ENCODE data around the gene HSD17B4. TPM values are rescaled to one million over a fixed set of nuclear protein-coding genes. Genes with fewer than 3 reads are reported as not detected.
"Not testable (repeated sequence)": the region's sequence is repeated elsewhere in the genome, so short reads cannot be mapped to it uniquely, and the experiment has no call there.

Gene HSD17B4
- total RNA-seq, 1 donor from 2014 or later: 179 TPM

- TF ChIP-seq CTCF (conservative IDR thresholded peaks at IDR 0.05): no peak
- no peaks in the 10 kb centered on the region for H3K27me3 Mint-ChIP-seq (ENCODE audit: low read depth)
- H3K9me3 Mint-ChIP-seq: peaks cover 11% of the 10 kb centered on the region
- DNase-seq (ENCODE audit: low read depth, low spot score): no peak
- H3K27ac Mint-ChIP-seq (ENCODE audit: unreplicated experiment): no peak overlapping the region
- H3K4me3 Mint-ChIP-seq: no peak overlapping the region
- peaks cover 31% of the 10 kb centered on the region for H3K36me3 Mint-ChIP-seq (ENCODE audit: low read depth)
- H3K4me1 Mint-ChIP-seq: peaks cover 21% of the 10 kb centered on the region
Observed at GRCh38 chr5:119473241-119473640, 20.9 kb downstream of the HSD17B4 start.

- no peak for TF ChIP-seq CTCF (conservative IDR thresholded peaks at IDR 0.05)
- H3K36me3 Mint-ChIP-seq (ENCODE audit: low read depth): peaks cover 15% of the 10 kb centered on the region
- no peak for DNase-seq (ENCODE audit: low read depth, low spot score)
- H3K4me1 Mint-ChIP-seq: peaks cover 15% of the 10 kb centered on the region
- peak overlapping the region; percentile 53 for H3K27ac Mint-ChIP-seq (ENCODE audit: unreplicated experiment)
- H3K27me3 Mint-ChIP-seq (ENCODE audit: low read depth): no peaks in the 10 kb centered on the region
- H3K4me3 Mint-ChIP-seq: no peak overlapping the region
- H3K9me3 Mint-ChIP-seq: no peaks in the 10 kb centered on the region
Observed at GRCh38 chr5:119476341-119476740, 24.0 kb downstream of the HSD17B4 start.

GRCh38 chr5:119478781-119479180, 26.5 kb downstream of the HSD17B4 start:
- no peak overlapping the region for H3K4me3 Mint-ChIP-seq
- peaks cover 24% of the 10 kb centered on the region for H3K36me3 Mint-ChIP-seq (ENCODE audit: low read depth)
- peaks cover 15% of the 10 kb centered on the region for H3K4me1 Mint-ChIP-seq
- H3K27me3 Mint-ChIP-seq (ENCODE audit: low read depth): no peaks in the 10 kb centered on the region
- no peak for DNase-seq (ENCODE audit: low read depth, low spot score)
- no peak overlapping the region for H3K27ac Mint-ChIP-seq (ENCODE audit: unreplicated experiment)
- H3K9me3 Mint-ChIP-seq: no peaks in the 10 kb centered on the region
- no peak for TF ChIP-seq CTCF (conservative IDR thresholded peaks at IDR 0.05)

- not testable (repeated sequence) for H3K4me3 Mint-ChIP-seq; H3K9me3 Mint-ChIP-seq; DNase-seq (ENCODE audit: low read depth, low spot score); H3K27ac Mint-ChIP-seq (ENCODE audit: unreplicated experiment); H3K27me3 Mint-ChIP-seq (ENCODE audit: low read depth)
- peaks cover 15% of the 10 kb centered on the region for H3K4me1 Mint-ChIP-seq
- peaks cover 24% of the 10 kb centered on the region for H3K36me3 Mint-ChIP-seq (ENCODE audit: low read depth)
Observed at GRCh38 chr5:119480629-119481028, 28.3 kb downstream of the HSD17B4 start.

- no peaks in the 10 kb centered on the region for H3K9me3 Mint-ChIP-seq
- no peak overlapping the region for H3K4me3 Mint-ChIP-seq
- H3K27ac Mint-ChIP-seq (ENCODE audit: unreplicated experiment): no peak overlapping the region
- peaks cover 3% of the 10 kb centered on the region for H3K4me1 Mint-ChIP-seq
- no peak for TF ChIP-seq CTCF (conservative IDR thresholded peaks at IDR 0.05)
- no peak for DNase-seq (ENCODE audit: low read depth, low spot score)
- peaks cover 22% of the 10 kb centered on the region for H3K36me3 Mint-ChIP-seq (ENCODE audit: low read depth)
- no peaks in the 10 kb centered on the region for H3K27me3 Mint-ChIP-seq (ENCODE audit: low read depth)
Observed at GRCh38 chr5:119483155-119483554, 30.9 kb downstream of the HSD17B4 start.

GRCh38 chr5:119484884-119485283, 32.6 kb downstream of the HSD17B4 start:
- H3K27me3 Mint-ChIP-seq (ENCODE audit: low read depth): no peaks in the 10 kb centered on the region
- H3K9me3 Mint-ChIP-seq: no peaks in the 10 kb centered on the region
- TF ChIP-seq CTCF (conservative IDR thresholded peaks at IDR 0.05): no peak
- peaks cover 19% of the 10 kb centered on the region for H3K36me3 Mint-ChIP-seq (ENCODE audit: low read depth)
- DNase-seq (ENCODE audit: low read depth, low spot score): no peak
- no peaks in the 10 kb centered on the region for H3K4me1 Mint-ChIP-seq
- no peak overlapping the region for H3K27ac Mint-ChIP-seq (ENCODE audit: unreplicated experiment)
- H3K4me3 Mint-ChIP-seq: no peak overlapping the region
